GM23248 (cell line): ENCODE data around the gene LSM12. TPM values are rescaled to one million over a fixed set of nuclear protein-coding genes. Genes with fewer than 3 reads are reported as not detected.
"Not testable (repeated sequence)": the region's sequence is repeated elsewhere in the genome, so short reads cannot be mapped to it uniquely, and the experiment has no call there.

Experiments used
- DNase-seq: peaks from one replicate; pipeline ENCODE4 v3.0.0-alpha.2; 2015
- H2AFZ ChIP-seq: fragments of 200-600 bp; sonication (generic); 2 replicates; pipeline ENCODE4 v1.6.1; 2016; ENCODE audit warnings: antibody characterized with exemption
- H3F3A ChIP-seq: fragments of 200-600 bp; sonication (generic); 2 replicates; pipeline ENCODE4 v1.6.1; 2016; ENCODE audit warnings: mild to moderate bottlenecking, antibody characterized with exemption, mixed run types; ENCODE audit not compliant: insufficient read depth
- H3K27ac ChIP-seq: fragments of 200-600 bp; sonication (generic); 2 replicates; pipeline ENCODE4 v1.5.1; 2016; ENCODE audit warnings: mild to moderate bottlenecking
- H3K27me3 ChIP-seq: fragments of 200-600 bp; sonication (generic); replicated peaks from 2 replicates; pipeline ENCODE4 v1.6.1; 2016; ENCODE audit warnings: mild to moderate bottlenecking; ENCODE audit not compliant: insufficient read depth
- H3K36me3 ChIP-seq: fragments of 200-600 bp; sonication (generic); 2 replicates; pipeline ENCODE4 v1.6.1; 2016; ENCODE audit warnings: low read depth, mild to moderate bottlenecking
- H3K4me1 ChIP-seq: fragments of 200-600 bp; sonication (generic); 2 replicates; pipeline ENCODE4 v1.6.1; 2016; ENCODE audit warnings: mild to moderate bottlenecking; ENCODE audit not compliant: insufficient read depth
- H3K4me2 ChIP-seq: fragments of 200-600 bp; sonication (generic); one replicate; pipeline ENCODE4 v1.6.1; 2016; ENCODE audit warnings: mild to moderate bottlenecking; ENCODE audit not compliant: unreplicated experiment
- H3K4me3 ChIP-seq: fragments of 200-600 bp; sonication (generic); 2 replicates; pipeline ENCODE4 v1.5.1; 2016; ENCODE audit warnings: mild to moderate bottlenecking
- H3K79me2 ChIP-seq: fragments of 200-600 bp; sonication (generic); 2 replicates; pipeline ENCODE4 v1.6.1; 2016; ENCODE audit warnings: mild to moderate bottlenecking; ENCODE audit not compliant: insufficient read depth
- H3K9ac ChIP-seq: fragments of 200-600 bp; sonication (generic); 2 replicates; pipeline ENCODE4 v1.6.1; 2016; ENCODE audit warnings: mild to moderate bottlenecking
- H3K9me2 ChIP-seq: fragments of 200-600 bp; sonication (generic); 2 replicates; pipeline ENCODE4 v1.6.1; 2016; ENCODE audit warnings: mixed run types, mild to moderate bottlenecking, moderate library complexity; ENCODE audit not compliant: insufficient read depth
- H3K9me3 ChIP-seq: fragments of 200-600 bp; sonication (generic); one replicate; pipeline ENCODE4 v1.6.1; 2017; ENCODE audit warnings: low read depth
- H4K20me1 ChIP-seq: fragments of 200-600 bp; sonication (generic); 2 replicates; pipeline ENCODE4 v1.6.0; 2016; ENCODE audit not compliant: insufficient read depth
- EZH2 ChIP-seq: fragments of 200-600 bp; sonication (generic); IDR thresholded peaks from 2 replicates; pipeline ENCODE4 v1.6.1; 2018; ENCODE audit warnings: antibody characterized with exemption, mild to moderate bottlenecking; ENCODE audit not compliant: insufficient read depth, poor library complexity, severe bottlenecking
- EZH2phosphoT487 ChIP-seq: fragments of 200-600 bp; sonication (generic); IDR thresholded peaks from 2 replicates; pipeline ENCODE4 v1.6.1; 2018; ENCODE audit warnings: antibody characterized with exemption, moderate library complexity, mild to moderate bottlenecking, low read depth; ENCODE audit not compliant: insufficient read depth
- WGBS, 2 experiments: methylation state at CpG; one replicate each; pipeline ENCODE4 v1.1.6; 2015 to 2017; ENCODE audit warnings: low lambda C conversion rate in 2 of 2, low coverage in 1 of 2; ENCODE audit errors: missing lambda C conversion rate in 2 of 2; 5-methylcytosine and 5-hydroxymethylcytosine counted together
- in situ Hi-C: fragments of 300-500 bp; cut with MboI; formaldehyde crosslinking; loops from 2 replicates; pipeline ENCODE4 v1.15.0; 2020
- polyA plus RNA-seq: library from polyadenylated mRNA; unstranded; fragments of >200 nt; fragmentation: Nextera tagmentation; extraction: Ambion mirVana; gene quantifications from 2 replicates; pipeline ENCODE4 v1.2.1, GENCODE V29; 2016
- total RNA-seq: library from RNA; depleted of rRNA; stranded (reverse); fragments of >200 nt; shearing (Covaris generic); gene quantifications from 2 replicates; pipeline ENCODE4 v1.2.3, GENCODE V29; 2014

LSM12 gene
- total and polyA plus RNA-seq, 2 experiments from 2014 or later, result 36.1 to 122 TPM

GRCh38 chr17:44059101-44059892 is 7.2 kb downstream of the LSM12 start:
- in situ Hi-C loops, result no loop called here

GRCh38 chr17:44053125-44053872 is 13.2 kb downstream of the LSM12 start:
- Histone ChIP-seq H3K36me3 (peaks cover 38% of the 10 kb centered on the region), H3K9me3 (no peaks in the 10 kb centered on the region), H3K27me3 (no peaks in the 10 kb centered on the region), H3K9me2 (no peaks in the 10 kb centered on the region), H3F3A (no peaks in the 10 kb centered on the region; the same call in 1 of the 2 replicates), H4K20me1 (0 out of 2 replicates have a peak, but pooled peaks cover 4% of the 10 kb centered on the region), H3K9ac (no peak overlapping the region), H3K27ac (no peak overlapping the region), H2AFZ (no peak overlapping the region), H3K4me1 (no peaks in the 10 kb centered on the region), H3K4me3 (no peak overlapping the region), H3K79me2 (peaks cover 100% of the 10 kb centered on the region), H3K4me2 (no peak overlapping the region)
- DNase-seq, result no peak
- in situ Hi-C loops, result no loop called here
- TF ChIP-seq EZH2phosphoT487, result no peak
- 75 to 86% methylated on average over 3 of the region's 3 CpGs for WGBS, 2 experiments

More at GRCh38 chr17:44059101-44059892, 7.2 kb downstream of the LSM12 start:
- Histone ChIP-seq H3K9me2 (no peaks in the 10 kb centered on the region), H3K27me3 (no peaks in the 10 kb centered on the region), H3K9ac (no peak overlapping the region), H3K9me3 (no peaks in the 10 kb centered on the region), H4K20me1 (no peaks in the 10 kb centered on the region), H3K4me3 (no peak overlapping the region), H3K27ac (no peak overlapping the region), H3K36me3 (peaks cover 40% of the 10 kb centered on the region), H3F3A (peaks cover 36% of the 10 kb centered on the region), H3K4me1 (peaks cover 18% of the 10 kb centered on the region), H2AFZ (no peak overlapping the region), H3K4me2 (no peak overlapping the region), H3K79me2 (peaks cover 100% of the 10 kb centered on the region)
- no peak for DNase-seq
- no peak for TF ChIP-seq EZH2phosphoT487
- TF ChIP-seq EZH2, result no peak
- 87 to 90% methylated on average over 14 of the region's 14 CpGs for WGBS, 2 experiments

- no peak overlapping the region for H3K27ac ChIP-seq
- WGBS, 2 experiments, result 89 to 95% methylated on average over 9 of the region's 9 CpGs
- H3K4me3 ChIP-seq, result no peak overlapping the region
- TF ChIP-seq EZH2 (no peak), EZH2phosphoT487 (no peak)
- H3K9me3 ChIP-seq, result no peaks in the 10 kb centered on the region
- H3K9me2 ChIP-seq, result no peaks in the 10 kb centered on the region
- no peak for DNase-seq
- no peak overlapping the region for H3K9ac ChIP-seq
- H4K20me1 ChIP-seq, result peaks cover 10% of the 10 kb centered on the region; the same call in 1 of the 2 replicates
- peaks cover 49% of the 10 kb centered on the region for H3K36me3 ChIP-seq
- no peaks in the 10 kb centered on the region for H3K27me3 ChIP-seq
- H3K79me2 ChIP-seq, result peaks cover 99% of the 10 kb centered on the region
- in situ Hi-C loops, result no loop called here
- H3K4me2 ChIP-seq, result no peak overlapping the region
- H3F3A ChIP-seq, result peaks cover 18% of the 10 kb centered on the region
- no peak overlapping the region for H2AFZ ChIP-seq
- peaks cover 13% of the 10 kb centered on the region for H3K4me1 ChIP-seq
Observed at GRCh38 chr17:44049294-44050060, 17.0 kb downstream of the LSM12 start.

GRCh38 chr17:44046893-44047292 is 19.6 kb downstream of the LSM12 start:
- DNase-seq, H3K27me3 ChIP-seq, H3K9me3 ChIP-seq, in situ Hi-C loops, H3K4me2 ChIP-seq, H3K9me2 ChIP-seq, H3K9ac ChIP-seq, H2AFZ ChIP-seq, H3K4me3 ChIP-seq, H3K27ac ChIP-seq: not testable (repeated sequence)
- peaks cover 94% of the 10 kb centered on the region for H3K79me2 ChIP-seq
- H4K20me1 ChIP-seq, result peaks cover 11% of the 10 kb centered on the region
- peaks cover 31% of the 10 kb centered on the region for H3K4me1 ChIP-seq
- peaks cover 39% of the 10 kb centered on the region for H3F3A ChIP-seq
- 95 to 99% methylated on average over 7 of the region's 7 CpGs for WGBS, 2 experiments
- H3K36me3 ChIP-seq, result peaks cover 33% of the 10 kb centered on the region
